K562 (cell line): ENCODE measurements around the gene ST7. TPM values are rescaled to one million over a fixed set of nuclear protein-coding genes. Genes with fewer than 3 reads are reported as not detected.
A peak's percentile ranks its signal among the peaks of the same experiment; 100 is the strongest.

ENCODE experiments used
- ARID3B ChIP-seq: fragments of 250-450 bp; sonication (Bioruptor Pico); IDR thresholded peaks from 2 replicates; pipeline ENCODE4 v1.4.0; 2020; ENCODE audit warnings: borderline replicate concordance
- C11orf30 ChIP-seq: fragments of 450-650 bp; IDR thresholded peaks from 2 replicates; pipeline ENCODE4 v1.6.1; 2016; ENCODE audit warnings: low read depth, mild to moderate bottlenecking
- DACH1 ChIP-seq: fragments of 450-650 bp; IDR thresholded peaks from 2 replicates; pipeline ENCODE4 v1.6.1; 2018; ENCODE audit not compliant: partially characterized antibody
- EP300 ChIP-seq: IDR thresholded peaks from 2 replicates; pipeline ENCODE4 v1.6.1; 2012; ENCODE audit warnings: low read length, improper control_type of control experiment
- HDAC1 ChIP-seq, 2 experiments: fragments of 450-650 bp; IDR thresholded peaks; 2 replicates each; pipeline ENCODE4 v1.6.1; 2016 to 2017; ENCODE audit warnings: inconsistent platforms in 1 of 2, mild to moderate bottlenecking in 1 of 2, moderate library complexity in 1 of 2
- HSF4 ChIP-seq: fragments of 250-450 bp; sonication (Bioruptor Pico); IDR thresholded peaks from 2 replicates; pipeline ENCODE4 v2.1.2; 2022; ENCODE audit warnings: mild to moderate bottlenecking, moderate library complexity, borderline replicate concordance
- NFIC ChIP-seq: fragments of 450-650 bp; IDR thresholded peaks from 2 replicates; pipeline ENCODE4 v1.6.1; 2017; ENCODE audit warnings: mild to moderate bottlenecking, inconsistent platforms
- RBM15 ChIP-seq: fragments of 200-400 bp; formaldehyde crosslinking; IDR thresholded peaks from 2 replicates; pipeline ENCODE4 v1.6.1; 2018; ENCODE audit warnings: mild to moderate bottlenecking, low read length, moderate library complexity; ENCODE audit not compliant: insufficient read depth
- RREB1 ChIP-seq: fragments of 250-450 bp; sonication (Bioruptor Pico); IDR thresholded peaks from 2 replicates; pipeline ENCODE4 v1.4.0; 2020
- SIN3A ChIP-seq, 2 experiments: fragments of 150-350 bp in 1 of 2; IDR thresholded peaks; 2 replicates each; pipeline ENCODE4 v1.6.1; 2011 to 2016; ENCODE audit warnings: borderline replicate concordance in 2 of 2, low read depth in 2 of 2, low read length in 2 of 2, mild to moderate bottlenecking in 2 of 2, moderate library complexity in 2 of 2; ENCODE audit not compliant: control insufficient read depth in 1 of 2
- SP1 ChIP-seq: sonication (generic); formaldehyde crosslinking; IDR thresholded peaks from 2 replicates; pipeline ENCODE4 v1.8.1; 2022; ENCODE audit warnings: mild to moderate bottlenecking, missing genetic modification reagents
- ZNF140 ChIP-seq: fragments of 250-450 bp; sonication (Bioruptor Pico); IDR thresholded peaks from 2 replicates; pipeline ENCODE4 v1.8.0; 2021; ENCODE audit warnings: moderate library complexity, mild to moderate bottlenecking, inconsistent platforms
- ZNF75A ChIP-seq: fragments of 450-650 bp; formaldehyde crosslinking; IDR thresholded peaks from 2 replicates; pipeline ENCODE4 v1.4.0; 2020; ENCODE audit warnings: mild to moderate bottlenecking
- ZNF830 ChIP-seq: fragments of 250-450 bp; sonication (Bioruptor Pico); IDR thresholded peaks from 2 replicates; pipeline ENCODE4 v1.5.0; 2021; ENCODE audit warnings: mild to moderate bottlenecking
- polyA plus RNA-seq, 8 experiments: library from polyadenylated mRNA; depleted of rRNA in 4 of 8; stranded (reverse) in 5 of 8; unstranded in 3 of 8; fragments of >200 nt; fragmentation: Nextera tagmentation in 2 of 8; fragmentation: Illumina TruSeq in 1 of 8; extraction: Ambion mirVana in 2 of 8; extraction: Trizol in 1 of 8; gene quantifications; 2 replicates each; pipeline versions ENCODE4 v1.2.1 to v1.2.3, GENCODE V29; 2011 to 2014; ENCODE audit warnings: inconsistent platforms in 1 of 8, missing spikeins in 1 of 8
- total RNA-seq, 7 experiments: library from RNA; depleted of rRNA in 6 of 7; stranded (reverse); fragments of >200 nt in 6 of 7; fragmentation: Illumina TruSeq in 2 of 7; extraction: Trizol in 2 of 7; gene quantifications; 2 replicates each; pipeline versions ENCODE4 v1.2.1 to v1.2.3, GENCODE V29; 2011 to 2021; ENCODE audit warnings: low replicate concordance in 1 of 7
- TF ChIP-seq, protein P1 (sequence below): fragments of 450-650 bp; IDR thresholded peaks from 2 replicates; pipeline ENCODE4 v1.6.1; 2017; ENCODE audit warnings: mild to moderate bottlenecking, moderate library complexity
- TF ChIP-seq, protein P2 (sequence below): fragments of 250-450 bp; sonication (Bioruptor Pico); IDR thresholded peaks from 2 replicates; pipeline ENCODE4 v1.5.0; 2020; ENCODE audit warnings: mild to moderate bottlenecking, borderline replicate concordance

The ST7 gene
- total and polyA plus RNA-seq, 9 of the 15 experiments (the other 6 are each of a cell fraction or from before 2014, with no cell fraction given), result 23.9 to 56.3 (median 36.9) TPM

DNA sequence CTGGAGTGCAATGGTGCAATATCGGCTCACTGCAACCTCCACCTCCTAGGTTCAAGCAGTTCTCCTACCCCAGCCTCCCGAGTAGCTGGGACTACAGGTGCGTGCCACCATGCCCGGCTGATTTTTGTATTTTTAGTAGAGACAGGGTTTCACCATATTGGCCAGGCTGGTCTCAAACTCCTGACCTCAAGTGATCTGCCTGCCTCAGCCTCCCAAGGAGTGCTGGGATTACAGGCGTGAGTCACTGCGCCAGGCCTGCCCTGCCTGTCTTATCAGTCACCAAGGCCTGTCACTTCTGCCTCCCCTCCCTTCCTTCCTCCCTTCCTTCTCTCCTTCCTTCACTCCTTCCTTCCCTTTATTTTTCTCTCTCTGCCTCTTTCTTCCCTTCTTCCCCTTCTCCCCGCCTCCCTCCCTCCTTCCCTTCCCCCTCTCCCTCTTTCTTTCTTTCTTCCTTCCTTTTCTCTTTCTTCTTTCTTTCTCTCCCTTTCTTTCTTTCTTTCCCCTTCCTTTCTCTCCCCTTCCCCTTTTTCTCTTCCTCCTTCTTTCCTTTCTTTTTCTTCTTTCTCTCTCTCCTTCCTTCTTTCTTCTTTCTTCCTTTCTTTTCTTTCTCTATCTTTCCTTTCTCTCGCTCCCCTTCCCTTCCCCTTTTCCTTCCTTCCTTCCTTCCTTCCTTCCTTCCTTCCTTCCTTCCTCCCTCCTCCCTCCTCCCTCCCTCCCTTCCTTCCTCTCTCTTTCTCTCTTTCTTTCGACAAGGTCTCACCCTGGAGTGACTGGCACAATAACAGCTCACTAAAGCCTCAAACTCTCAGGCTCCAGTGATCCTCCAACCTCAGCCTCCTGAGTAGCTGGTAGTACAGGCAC is 3.1 kb upstream of the ST7 start (continued):
- TF ChIP-seq, protein P1, sequence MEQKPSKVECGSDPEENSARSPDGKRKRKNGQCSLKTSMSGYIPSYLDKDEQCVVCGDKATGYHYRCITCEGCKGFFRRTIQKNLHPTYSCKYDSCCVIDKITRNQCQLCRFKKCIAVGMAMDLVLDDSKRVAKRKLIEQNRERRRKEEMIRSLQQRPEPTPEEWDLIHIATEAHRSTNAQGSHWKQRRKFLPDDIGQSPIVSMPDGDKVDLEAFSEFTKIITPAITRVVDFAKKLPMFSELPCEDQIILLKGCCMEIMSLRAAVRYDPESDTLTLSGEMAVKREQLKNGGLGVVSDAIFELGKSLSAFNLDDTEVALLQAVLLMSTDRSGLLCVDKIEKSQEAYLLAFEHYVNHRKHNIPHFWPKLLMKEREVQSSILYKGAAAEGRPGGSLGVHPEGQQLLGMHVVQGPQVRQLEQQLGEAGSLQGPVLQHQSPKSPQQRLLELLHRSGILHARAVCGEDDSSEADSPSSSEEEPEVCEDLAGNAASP, result peak; percentile 91
- TF ChIP-seq RBM15, result no peak
- TF ChIP-seq C11orf30, result peak; percentile 55
- peak; percentile 50 for TF ChIP-seq DACH1
- TF ChIP-seq EP300, result peak; percentile 85
- TF ChIP-seq ZNF140, result no peak
- TF ChIP-seq SIN3A (IDR thresholded peaks at IDR 0.05; ENCODE audit: borderline replicate concordance in 2 of 2, control insufficient read depth in 1 of 2, low read depth in 2 of 2, low read length in 2 of 2), result peak in 1 of 2 experiments; percentile 69; a peak in 1 of 4 replicates
- TF ChIP-seq RREB1 (CRISPR knock-in tag), result no peak
- TF ChIP-seq HSF4 (CRISPR knock-in tag), result no peak
- no peak for TF ChIP-seq ARID3B (CRISPR knock-in tag)
- TF ChIP-seq ZNF830 (CRISPR knock-in tag), result 0 out of 2 replicates have a peak, but pooled peaks have one; percentile 31
- no peak for TF ChIP-seq ZNF75A (CRISPR knock-in tag)
- TF ChIP-seq, protein P2, sequence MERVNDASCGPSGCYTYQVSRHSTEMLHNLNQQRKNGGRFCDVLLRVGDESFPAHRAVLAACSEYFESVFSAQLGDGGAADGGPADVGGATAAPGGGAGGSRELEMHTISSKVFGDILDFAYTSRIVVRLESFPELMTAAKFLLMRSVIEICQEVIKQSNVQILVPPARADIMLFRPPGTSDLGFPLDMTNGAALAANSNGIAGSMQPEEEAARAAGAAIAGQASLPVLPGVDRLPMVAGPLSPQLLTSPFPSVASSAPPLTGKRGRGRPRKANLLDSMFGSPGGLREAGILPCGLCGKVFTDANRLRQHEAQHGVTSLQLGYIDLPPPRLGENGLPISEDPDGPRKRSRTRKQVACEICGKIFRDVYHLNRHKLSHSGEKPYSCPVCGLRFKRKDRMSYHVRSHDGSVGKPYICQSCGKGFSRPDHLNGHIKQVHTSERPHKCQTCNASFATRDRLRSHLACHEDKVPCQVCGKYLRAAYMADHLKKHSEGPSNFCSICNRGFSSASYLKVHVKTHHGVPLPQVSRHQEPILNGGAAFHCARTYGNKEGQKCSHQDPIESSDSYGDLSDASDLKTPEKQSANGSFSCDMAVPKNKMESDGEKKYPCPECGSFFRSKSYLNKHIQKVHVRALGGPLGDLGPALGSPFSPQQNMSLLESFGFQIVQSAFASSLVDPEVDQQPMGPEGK (CRISPR knock-in tag), result no peak
- TF ChIP-seq HDAC1 (IDR thresholded peaks at IDR 0.05), result peak; percentile 100
- peak; percentile 88 for TF ChIP-seq NFIC
- TF ChIP-seq SP1 (CRISPR knock-in tag), result peak; percentile 52; the same call in 1 of the 2 replicates
